Activated CD4-positive, alpha-beta T cell treated with anti-CD3 and anti-CD28 coated beads, Interleukin-2, Interleukin-6, amounts not matched to agents 100 ng/mL and 50 ng/mL, durations not matched to agents 16 hours and 8 hours (primary cell): ENCODE data around the gene FAM200C.
A peak's percentile ranks its signal among the peaks of the same experiment; 100 is the strongest.

Experiments
- DNase-seq: peaks from one replicate; pipeline ENCODE4 v3.0.0-alpha.2; 2020

FAM200C gene

GRCh38 chr5:160419458-160420330 is 19.8 kb upstream of the FAM200C start:
- DNase-seq, result no peak

DNA sequence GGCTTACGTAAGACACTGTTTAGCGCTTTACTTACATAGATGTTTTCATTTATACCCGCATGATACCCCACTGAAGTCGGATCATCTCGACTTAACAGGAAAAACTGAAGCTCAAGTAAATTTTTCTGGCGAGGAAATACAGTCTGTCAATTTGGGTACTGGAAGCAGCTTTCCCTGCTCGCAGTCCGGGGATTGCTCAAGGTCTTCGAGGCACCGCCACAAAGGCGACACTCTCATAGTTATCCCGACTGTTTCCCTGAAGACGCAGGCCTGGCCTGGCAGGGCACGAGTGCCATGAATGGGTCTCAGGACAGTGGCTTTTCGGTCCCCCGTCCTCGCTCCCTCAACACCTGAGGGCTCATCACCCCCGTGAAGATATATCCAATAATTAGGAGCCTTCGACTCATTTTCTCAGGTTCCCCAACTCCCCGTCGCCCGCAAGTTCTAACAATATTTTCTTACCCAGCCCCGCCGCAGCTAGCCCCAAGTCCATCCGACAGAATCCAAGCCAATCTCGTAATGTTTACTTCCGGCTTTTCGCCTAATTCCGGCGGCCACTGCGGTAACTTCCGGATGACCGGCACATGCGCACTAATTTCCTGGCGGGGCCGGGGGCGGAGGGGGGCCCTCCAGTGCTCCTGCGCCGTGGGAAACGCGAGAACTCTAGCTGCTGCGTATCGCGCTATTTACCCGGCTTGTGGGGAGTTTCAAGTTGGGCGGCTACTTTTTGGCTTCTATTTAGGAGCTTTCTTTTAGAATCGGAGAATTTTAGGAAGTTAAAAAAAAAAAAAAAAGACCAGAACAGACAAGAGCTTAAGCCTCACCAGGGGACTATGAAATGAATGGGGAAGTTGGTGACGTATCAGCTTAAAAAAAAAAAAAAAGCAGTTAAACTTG is 19.0 kb upstream of the FAM200C start, which contains the start of gene SLU7:
TSS of gene SLU7 (minus strand) at position 521 of the 897 bp plus-strand sequence. CDS start 3,787 bp downstream, outside the sequence.
- peak; percentile 96 for DNase-seq

GRCh38 chr5:160398806-160399205 is 1.0 kb downstream of the FAM200C start:
- no peak for DNase-seq

DNA sequence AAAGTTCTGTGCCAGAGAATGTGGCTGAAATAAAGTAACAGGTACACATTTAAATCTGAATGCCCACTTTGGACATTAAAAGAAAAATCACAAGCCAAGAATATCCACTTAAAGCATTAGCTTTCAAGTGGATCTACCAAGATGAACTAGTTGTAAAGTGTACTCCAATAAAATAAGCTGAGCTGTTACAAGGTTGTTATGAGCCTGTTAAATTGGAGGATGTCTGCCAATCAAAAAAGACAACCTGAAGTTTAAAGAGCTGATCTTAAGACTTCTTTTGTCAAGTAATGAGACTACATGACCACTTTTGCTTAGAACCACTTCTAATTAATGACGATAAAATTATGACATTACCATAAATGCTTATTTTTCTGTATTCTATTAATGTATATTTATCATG is 2.4 kb downstream of the FAM200C start:
- no peak for DNase-seq

DNA sequence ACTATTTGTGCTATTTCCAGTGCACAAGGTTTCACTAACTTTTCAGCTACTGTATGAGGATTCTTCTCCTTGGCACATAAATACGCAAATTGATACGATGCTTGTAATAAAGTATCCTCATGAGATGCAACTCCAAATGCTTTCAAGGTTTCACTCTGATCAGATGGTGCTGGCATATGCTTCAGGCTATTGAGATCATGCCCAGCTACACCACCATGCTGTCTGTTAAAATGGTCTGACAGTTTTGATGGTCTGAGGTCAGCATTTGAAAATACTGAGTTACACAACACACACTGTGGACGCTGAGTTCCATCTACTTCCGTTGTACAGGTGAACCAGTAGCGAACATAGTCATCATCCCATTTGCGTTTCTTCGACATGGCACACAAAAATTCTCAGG is 4.7 kb downstream of the FAM200C start:
- no peak for DNase-seq

DNA sequence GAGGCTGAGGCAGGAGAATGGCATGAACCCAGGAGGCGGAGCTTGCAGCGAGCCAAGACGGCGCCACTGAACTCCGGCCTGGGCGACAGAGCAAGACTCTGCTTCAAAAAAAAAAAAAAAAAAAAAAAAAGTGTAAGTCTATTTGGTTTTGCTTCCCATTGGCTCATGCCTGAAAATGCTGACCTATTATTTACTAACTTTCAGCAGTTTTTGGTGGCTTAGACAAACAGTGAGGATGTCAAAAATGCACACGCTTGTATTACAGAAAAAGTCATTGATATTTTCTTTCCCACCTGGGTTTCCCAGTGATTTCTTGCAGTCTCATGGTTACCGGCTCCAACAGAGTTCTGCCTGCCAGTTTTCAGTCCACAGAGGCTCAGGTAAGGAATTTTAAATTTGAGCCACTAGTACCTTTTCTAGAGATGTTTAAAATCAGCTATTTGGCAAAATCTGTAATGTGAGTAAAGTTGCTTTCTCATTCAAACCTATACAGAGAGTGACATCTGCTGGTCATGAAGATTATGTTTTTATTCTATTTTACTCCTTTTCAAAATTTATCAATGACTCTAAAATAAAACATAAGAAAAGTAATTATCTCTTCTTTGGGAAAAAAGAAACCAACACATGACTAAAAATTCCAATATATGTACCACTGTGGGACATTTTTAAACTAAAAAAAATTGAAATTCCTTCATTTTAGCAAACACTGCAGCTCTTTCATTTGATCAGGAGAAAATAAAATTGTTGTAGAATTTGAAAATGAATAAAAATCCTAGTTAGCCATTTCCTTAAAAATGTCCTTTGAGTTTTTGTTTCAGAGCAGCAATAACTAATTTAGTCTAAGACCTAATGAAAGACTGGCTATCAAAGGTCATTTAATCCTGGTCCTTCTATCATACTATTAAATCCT is 8.8 kb downstream of the FAM200C start:
- DNase-seq, result peak; percentile 11

DNA sequence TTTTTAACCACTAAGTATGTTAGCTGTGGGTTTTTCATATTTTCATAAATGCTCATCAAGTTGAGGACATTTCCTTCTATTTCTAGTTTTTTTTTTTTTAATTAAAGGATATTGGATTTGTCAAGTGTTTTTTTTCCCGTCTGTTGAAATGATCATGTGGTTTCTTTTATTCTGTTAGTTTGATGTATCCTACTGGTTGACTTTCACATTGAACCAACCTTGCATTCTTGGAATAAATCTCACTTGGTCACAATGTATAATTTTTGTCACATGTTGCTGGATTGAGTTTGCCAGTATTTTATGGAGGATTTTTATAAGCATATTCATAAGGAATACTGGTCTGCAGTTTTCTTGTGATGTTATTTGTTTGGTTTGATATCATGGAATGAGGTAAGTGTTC is 12.4 kb downstream of the FAM200C start:
- DNase-seq, result no peak

GRCh38 chr5:160385496-160385895 is 14.4 kb downstream of the FAM200C start:
- no peak for DNase-seq

GRCh38 chr5:160384681-160385080 is 15.2 kb downstream of the FAM200C start:
- no peak for DNase-seq

GRCh38 chr5:160382346-160382745 is 17.5 kb downstream of the FAM200C start:
- DNase-seq, result no peak

- DNase-seq, result no peak
These were observed 19.8 kb downstream of the FAM200C start for GRCh38 chr5:160380041-160380440.

DNA sequence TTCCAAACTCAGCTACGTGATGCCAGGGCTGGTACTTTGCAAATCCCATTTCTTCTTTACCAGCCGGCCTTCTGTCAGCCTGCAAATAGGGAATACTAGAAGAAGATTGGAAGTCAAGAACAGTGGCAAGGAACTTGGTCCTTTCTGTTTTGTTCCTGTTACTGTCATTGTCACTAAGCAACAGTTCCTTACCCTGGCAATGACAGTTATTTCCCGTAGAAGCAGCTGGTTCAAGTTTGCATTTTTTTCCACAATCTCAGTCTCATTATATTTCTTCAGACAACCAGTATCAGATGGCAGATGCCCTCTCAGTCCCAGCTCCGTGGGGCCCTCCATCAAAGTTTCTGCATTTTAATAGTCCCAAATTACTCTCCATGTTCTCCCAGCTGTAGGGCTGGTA is 20.3 kb downstream of the FAM200C start:
- no peak for DNase-seq

- DNase-seq, result no peak
These were observed 21.5 kb downstream of the FAM200C start for GRCh38 chr5:160378330-160378729.

GRCh38 chr5:160377651-160378050 is 22.2 kb downstream of the FAM200C start:
- no peak for DNase-seq

- no peak for DNase-seq
These were observed 23.4 kb downstream of the FAM200C start for GRCh38 chr5:160376416-160376815.

DNA sequence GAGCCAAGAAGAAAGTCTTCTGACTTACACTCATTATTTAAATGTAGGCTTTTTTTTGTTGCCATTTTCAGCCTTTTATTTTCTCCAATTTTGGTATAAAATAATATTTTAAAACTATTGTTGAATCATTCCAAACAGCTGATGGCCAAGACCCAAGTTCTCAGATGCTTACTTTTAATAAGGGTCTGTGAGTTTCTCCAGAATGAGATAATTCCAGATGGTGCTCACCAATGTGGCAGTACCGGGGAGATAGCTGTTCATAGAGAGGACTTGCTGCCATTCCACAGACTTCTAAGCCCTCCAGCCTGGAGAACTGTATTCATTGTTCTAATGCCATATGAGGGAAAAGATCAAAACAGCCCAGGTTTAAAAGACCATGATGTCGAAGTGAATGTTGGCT is 24.2 kb downstream of the FAM200C start:
- no peak for DNase-seq

DNA sequence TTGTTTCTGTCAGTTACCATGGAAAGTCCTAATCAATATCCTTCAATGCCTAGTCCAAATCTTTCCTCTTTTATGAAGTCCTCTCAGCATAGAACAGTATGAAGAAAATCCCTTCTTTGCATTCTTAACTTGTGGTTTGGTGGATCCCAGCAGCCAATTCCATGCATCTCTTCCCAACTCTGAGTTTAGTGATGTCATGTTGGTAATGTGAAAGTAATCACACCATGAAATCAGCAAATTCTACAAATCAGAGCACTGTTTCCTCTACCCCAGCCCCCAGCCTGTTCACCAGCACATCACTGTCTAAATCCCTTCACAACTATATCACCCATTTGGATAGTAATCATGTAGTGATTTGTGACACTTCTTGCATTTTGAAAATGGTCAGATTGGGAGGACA is 24.7 kb downstream of the FAM200C start:
- DNase-seq, result no peak

DNA sequence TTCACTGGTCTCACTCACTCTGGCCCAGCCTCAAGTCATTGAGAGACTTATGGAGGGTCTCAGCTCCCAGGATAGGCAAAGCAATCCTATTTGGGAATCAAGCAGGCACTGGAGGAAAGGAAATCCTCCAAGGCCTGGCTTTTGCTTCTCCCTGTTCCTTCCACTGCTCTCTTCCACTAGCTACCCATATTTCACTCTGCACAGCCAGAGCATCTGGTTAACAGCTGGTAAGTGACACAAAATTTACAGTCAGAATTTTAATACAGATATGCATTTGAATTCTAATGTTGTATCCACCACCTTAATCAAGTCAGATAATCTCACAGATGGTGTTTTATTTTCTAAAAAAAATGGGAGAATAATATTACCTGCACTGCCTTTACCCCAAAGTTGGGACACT is 28.6 kb downstream of the FAM200C start:
- no peak for DNase-seq

DNA sequence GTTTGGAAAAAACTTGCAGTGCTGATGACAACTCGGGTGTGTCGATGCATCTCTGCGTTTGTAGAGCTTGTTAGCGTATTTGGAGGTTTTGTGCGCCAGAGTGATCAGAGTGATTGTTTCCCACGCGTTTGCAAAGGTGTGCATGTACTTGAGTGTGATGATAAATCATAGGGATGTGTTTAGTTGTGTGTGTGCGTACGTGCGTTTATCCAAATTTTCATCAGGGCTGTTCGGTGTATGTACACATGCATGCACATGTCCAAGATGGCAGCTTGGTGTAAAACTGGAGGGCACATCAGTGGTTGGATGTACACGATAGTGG is 29.2 kb downstream of the FAM200C start:
- DNase-seq, result no peak

GRCh38 chr5:160369990-160370712 is 29.7 kb downstream of the FAM200C start, which contains the start of gene C1QTNF2:
C1QTNF2 (minus strand) TSS chr5:160370626; CDS start chr5:160355011, 15,615 bp downstream.
- no peak for DNase-seq

GRCh38 chr5:160367885-160368284 is 32.0 kb downstream of the FAM200C start:
- no peak for DNase-seq

DNA sequence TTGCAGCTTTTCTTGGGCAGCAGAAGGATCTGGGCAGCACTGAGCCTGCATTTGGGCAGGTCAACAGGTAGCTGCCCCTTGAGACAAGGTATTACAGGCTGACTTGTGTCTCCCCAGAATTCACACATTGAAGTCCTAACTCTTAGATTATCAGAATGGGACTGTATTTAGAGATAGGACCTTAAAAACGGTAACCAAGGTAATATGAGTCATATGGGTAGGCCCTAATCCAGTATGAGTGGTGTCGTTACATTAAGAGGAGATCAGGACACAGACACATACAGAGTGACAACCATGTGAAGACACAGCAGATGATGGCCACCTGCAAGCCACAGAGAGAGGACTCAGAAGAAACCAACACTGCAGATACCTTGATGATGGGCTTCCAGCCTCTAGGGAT is 32.6 kb downstream of the FAM200C start:
- DNase-seq, result no peak
